COLO668 (cell line): Measurements from ENCODE around the gene DOCK3.
"Not testable (repeated sequence)": the region's sequence is repeated elsewhere in the genome, so short reads cannot be mapped to it uniquely, and the experiment has no call there.

Experiments
- DNase-seq: peaks from one replicate; lab custom pipeline; 2025; ENCODE audit not compliant: unreplicated experiment; lab: John Stamatoyannopoulos, UW

The DOCK3 gene

DNA sequence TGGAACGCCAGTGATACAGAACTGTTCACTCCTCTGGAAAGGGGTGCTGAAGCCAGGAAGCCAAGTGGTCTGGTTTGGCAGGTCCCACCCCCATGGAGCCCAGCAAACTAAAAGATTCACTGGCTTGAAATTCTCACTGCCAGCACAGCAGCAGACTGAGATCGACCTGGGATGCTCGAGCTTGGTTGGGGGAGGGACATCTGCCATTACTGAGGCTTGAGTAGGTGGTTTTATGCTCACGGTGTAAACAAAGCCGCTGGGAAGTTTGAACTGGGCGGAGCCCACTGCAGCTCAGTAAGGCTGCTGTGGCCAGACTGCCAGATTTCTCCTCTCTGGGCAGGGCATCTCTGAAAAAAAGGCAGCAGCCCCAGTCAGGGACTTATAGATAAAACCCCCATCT lies 417.4 kb downstream of the DOCK3 start:
- peak; percentile 27 for DNase-seq

- DNase-seq: not testable (repeated sequence)
Observed at GRCh38 chr3:51094838-51095237, 420.1 kb downstream of the DOCK3 start.

DNA sequence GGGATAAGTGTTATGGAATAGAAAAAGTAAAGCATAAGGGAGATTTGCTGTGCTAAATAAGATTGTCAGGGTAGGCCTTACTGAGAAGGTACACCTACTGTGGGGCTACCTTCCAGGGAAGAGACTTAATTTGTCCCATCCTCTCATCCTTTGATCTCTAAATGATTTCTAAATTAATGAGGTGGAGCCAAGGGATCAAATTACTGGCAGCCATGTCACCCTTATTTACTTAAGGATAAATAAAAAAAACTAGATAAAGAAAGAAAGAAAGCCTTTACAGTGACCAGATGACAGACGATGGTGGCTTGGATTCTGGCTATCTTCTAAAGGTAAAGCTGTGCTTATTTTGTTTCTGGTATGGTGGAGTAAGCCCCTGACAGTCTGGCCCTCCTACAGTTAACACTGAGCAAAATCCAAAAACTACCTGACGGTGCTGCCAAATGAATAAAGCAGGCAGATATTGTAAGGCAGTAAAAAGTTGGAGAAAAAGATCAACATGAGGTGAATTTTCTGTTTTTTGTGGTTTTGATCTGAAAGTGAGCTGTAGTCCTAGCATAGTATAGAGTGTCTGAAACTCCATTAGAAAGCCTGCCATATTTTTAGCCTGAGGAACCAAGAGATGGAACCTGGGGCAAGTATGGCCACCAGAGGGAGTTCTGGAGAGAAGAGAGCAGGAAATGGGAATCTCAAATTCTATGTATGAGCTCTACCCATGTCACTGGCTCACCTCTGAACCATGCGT lies 425.2 kb downstream of the DOCK3 start:
- DNase-seq: peak; percentile 46

GRCh38 chr3:51100536-51100851 lies 425.8 kb downstream of the DOCK3 start:
- no peak for DNase-seq

DNA sequence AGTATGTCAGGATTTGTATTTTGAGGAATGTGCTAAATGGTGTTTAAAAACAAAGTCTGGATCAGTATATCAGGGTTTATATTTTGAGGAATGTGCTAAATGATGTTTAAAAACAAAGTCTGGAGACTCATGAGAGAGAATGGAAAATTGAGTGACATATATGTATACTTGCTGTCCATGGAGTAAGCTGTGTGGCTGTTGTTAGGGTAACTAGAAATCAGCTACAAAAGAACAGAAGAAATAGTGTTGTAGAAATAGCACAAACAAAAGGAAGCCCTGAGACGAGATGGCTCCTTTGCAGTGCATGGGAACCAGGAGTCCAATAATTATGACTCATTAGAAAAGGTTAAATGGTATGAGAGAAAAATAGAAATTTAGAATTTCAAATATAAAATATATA lies 427.7 kb downstream of the DOCK3 start:
- DNase-seq: no peak

GRCh38 chr3:51106242-51106876 lies 431.6 kb downstream of the DOCK3 start:
- no peak for DNase-seq

GRCh38 chr3:51110586-51110985 lies 435.9 kb downstream of the DOCK3 start:
- DNase-seq: no peak

- no peak for DNase-seq
Observed at GRCh38 chr3:51122944-51123343, 448.2 kb downstream of the DOCK3 start.

DNA sequence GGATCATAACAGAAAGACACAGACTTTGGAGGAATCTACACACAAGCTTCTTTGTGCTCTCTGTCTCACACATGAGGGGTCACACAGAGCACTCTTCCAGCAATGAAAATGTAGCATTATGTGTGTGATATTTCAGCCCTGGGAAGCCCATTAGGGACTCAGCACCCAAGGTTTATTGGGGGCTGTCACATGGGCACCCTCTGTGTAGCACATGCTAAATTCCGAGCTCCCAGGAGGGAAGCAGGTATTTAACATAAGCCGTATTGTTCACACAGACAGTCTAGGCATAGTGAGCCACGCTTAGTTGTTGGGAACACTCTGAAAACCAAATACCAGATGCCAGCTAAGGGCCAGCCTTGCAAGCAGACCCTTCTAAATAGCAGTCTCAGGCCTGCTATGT lies 448.8 kb downstream of the DOCK3 start:
- no peak for DNase-seq

GRCh38 chr3:51131607-51132006 lies 456.9 kb downstream of the DOCK3 start:
- DNase-seq: not testable (repeated sequence)

DNA sequence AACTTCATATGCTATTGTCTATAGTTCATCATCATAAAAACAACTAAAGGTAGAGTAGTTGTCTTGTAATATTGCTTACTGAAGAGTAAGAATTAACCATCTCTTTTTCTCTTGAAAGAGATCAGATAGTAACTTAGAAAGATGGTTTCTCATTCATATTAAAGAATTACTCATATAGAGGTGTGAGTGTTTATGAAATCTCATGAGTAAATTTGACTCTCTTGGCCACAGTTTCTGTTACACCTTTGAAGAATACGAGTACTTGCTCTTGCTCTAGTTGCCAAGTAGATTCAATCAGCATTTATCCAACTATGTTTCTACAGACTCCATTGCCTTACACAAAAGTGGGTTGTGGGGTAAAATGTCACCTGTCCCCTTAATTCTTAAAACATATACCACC lies 463.0 kb downstream of the DOCK3 start:
- DNase-seq: no peak

DNA sequence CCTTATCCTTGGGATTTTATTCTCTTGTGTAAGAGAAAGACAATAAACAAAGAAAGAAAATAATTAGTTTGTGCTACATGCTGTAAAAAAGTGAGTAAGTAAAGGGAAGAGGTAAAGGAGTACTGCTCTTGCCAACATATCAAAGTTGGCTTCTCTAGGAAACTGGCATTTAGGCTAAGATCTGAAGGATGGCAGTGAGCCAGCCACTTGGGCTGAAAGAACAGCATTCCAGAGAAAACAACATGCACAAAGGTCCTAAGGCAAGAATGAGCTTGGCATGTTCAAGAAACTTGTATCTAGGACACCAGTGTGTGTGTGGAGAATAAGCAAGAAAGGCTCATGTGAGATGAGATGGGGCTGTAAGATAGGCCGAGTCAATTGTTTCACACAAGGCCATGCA lies 464.9 kb downstream of the DOCK3 start:
- no peak for DNase-seq

DNA sequence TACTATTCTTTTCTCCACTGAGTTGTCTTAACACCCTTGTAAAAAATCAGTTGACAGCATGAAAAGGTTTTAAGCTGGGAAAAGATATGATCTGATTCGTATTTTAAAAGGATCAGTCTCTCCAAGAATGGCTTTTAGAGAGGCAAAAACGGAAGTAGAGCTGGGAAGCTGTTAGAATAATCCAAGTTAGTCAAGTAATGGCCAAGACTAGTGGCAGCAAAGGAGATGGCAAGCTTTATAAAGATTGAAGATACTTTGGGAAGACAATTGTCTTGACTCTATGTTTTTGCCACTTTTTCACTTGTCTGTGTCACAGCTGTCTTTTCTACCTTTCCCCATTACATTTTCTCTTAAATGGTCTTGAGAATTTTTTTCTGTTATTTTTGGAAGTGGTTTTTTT lies 466.8 kb downstream of the DOCK3 start:
- no peak for DNase-seq

- no peak for DNase-seq
Observed at GRCh38 chr3:51145811-51146585, 471.3 kb downstream of the DOCK3 start.

GRCh38 chr3:51146781-51147180 lies 472.1 kb downstream of the DOCK3 start:
- DNase-seq: no peak

DNA sequence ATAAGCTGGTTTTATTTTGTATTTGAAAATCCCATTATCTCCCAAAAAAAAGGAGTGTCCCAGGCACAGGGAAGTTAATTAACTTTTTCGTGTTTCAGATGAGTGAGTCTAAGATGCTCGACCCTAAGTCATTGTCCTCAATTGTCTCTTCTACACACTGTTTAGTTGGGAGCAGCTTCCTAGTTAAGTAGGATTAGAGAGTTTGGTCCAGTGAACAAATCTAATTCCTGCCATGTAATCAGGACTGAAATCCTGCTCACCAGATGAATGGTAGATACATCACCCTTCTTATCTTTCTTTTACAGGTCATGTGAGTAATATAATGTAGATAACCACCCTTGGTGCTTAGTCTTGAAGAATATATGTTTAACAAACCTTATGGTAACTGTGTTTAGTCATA lies 481.4 kb downstream of the DOCK3 start:
- no peak for DNase-seq

GRCh38 chr3:51163051-51163450 lies 488.3 kb downstream of the DOCK3 start:
- DNase-seq: no peak

DNA sequence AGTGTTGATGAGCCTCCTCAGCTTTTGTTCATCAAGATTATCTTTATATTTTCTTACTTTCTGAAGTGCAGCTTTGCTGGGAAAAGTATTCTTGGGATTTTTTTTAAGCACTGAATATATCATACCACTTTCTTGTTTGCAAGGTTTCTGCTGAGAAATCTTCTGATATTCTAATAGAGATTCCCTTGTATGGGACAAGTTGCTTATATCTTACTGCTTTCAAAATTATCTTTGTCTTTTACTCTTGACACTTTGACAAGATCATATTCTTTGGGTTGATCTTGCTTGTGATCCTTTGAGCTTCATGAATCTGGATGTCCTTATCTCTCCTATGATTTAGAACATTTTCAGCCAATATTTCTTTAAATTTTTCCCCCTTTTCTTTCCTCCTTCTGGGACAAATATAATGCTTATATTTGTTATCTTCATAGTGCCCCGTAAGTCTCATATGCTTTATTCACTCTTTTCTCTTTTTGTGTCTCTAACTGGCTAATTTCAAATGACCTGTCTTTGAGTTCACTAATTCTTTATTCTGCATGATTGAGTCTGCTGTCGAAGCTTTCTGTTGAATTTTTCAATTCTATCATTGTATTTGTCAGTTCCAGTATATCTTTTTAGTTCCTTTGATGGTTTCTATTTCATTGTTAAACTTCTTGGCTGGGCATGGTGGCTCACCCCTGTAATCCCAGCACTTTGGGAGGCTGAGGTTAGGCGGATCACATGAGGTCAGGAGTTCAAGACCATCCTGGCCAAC lies 499.0 kb downstream of the DOCK3 start:
- DNase-seq: no peak

GRCh38 chr3:51176923-51177322 lies 502.2 kb downstream of the DOCK3 start:
- no peak for DNase-seq

GRCh38 chr3:51186446-51186845 lies 511.7 kb downstream of the DOCK3 start:
- not testable (repeated sequence) for DNase-seq

GRCh38 chr3:51190199-51190598 lies 515.5 kb downstream of the DOCK3 start:
- no peak for DNase-seq
